ENCODE data around the gene CD3G.

CD3G gene

GRCh38 chr11:118325283-118325682 lies 18.9 kb upstream of the CD3G start:
- DNase-seq (ENCODE audit: low spot score) = no peak

GRCh38 chr11:118328745-118329144 lies 15.4 kb upstream of the CD3G start:
- DNase-seq (ENCODE audit: low spot score) = no peak

GRCh38 chr11:118334745-118335144 lies 9.4 kb upstream of the CD3G start:
- no peak for DNase-seq (ENCODE audit: low spot score)

- DNase-seq (ENCODE audit: low spot score) = peak; percentile 41
Measured at GRCh38 chr11:118338637-118339061, 5.5 kb upstream of the CD3G start.

- DNase-seq (ENCODE audit: low spot score) = no peak
Measured at GRCh38 chr11:118339281-118339961, 4.7 kb upstream of the CD3G start.

DNA sequence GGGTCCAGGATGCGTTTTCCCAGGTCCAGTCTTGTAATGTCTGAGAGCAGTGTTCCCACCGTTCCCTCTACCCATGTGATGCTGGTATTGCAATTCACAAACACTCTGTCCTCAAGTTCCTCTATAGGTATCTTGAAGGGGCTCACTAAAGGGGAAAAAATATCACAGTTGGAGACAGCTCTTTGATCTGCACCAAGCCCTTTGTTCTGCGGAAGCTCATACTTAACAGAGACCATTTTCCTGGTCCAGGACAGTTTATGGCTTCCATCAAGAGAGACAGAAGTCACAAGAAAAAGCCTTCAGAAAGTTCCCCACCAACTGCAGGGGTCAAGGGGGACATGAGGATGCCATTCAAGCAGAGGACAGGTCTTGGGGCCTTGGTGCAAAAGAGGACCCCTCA lies 3.7 kb upstream of the CD3G start:
- no peak for DNase-seq (ENCODE audit: low spot score)

GRCh38 chr11:118341261-118341660 lies 2.9 kb upstream of the CD3G start:
- no peak for DNase-seq (ENCODE audit: low spot score)

DNA sequence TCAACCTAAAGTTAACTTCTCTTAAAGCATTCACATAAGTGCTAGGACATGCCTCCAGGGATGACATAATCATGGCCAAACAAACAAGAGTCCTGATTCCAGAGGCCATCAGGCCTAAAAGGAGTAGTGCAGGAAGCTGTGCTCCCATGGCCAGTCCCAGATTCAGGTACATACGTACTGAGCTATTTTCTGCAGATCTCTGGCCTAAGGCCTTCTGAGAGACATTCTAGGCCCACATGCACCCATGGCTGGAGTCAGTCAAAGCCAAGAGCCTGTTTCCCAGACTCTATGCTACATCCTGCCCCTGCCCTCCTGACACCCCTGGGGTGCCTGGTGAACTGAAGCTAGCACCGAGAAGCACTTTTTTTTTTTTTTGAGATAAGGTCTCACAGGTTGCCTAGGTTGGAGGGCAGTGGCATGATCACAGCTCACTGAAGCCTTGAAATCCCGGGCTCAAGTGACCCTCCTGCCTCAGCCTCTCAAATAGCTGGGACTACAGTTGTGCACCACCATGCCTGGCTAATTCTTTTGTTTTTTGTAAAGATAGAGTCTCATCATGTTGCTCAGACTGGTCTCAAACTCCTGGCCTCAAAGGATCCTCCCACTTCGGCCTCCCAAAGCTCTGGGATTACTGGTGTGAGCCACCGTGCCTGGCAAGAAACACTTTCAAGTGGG lies 2.2 kb upstream of the CD3G start:
- DNase-seq (ENCODE audit: low spot score) = no peak

DNA sequence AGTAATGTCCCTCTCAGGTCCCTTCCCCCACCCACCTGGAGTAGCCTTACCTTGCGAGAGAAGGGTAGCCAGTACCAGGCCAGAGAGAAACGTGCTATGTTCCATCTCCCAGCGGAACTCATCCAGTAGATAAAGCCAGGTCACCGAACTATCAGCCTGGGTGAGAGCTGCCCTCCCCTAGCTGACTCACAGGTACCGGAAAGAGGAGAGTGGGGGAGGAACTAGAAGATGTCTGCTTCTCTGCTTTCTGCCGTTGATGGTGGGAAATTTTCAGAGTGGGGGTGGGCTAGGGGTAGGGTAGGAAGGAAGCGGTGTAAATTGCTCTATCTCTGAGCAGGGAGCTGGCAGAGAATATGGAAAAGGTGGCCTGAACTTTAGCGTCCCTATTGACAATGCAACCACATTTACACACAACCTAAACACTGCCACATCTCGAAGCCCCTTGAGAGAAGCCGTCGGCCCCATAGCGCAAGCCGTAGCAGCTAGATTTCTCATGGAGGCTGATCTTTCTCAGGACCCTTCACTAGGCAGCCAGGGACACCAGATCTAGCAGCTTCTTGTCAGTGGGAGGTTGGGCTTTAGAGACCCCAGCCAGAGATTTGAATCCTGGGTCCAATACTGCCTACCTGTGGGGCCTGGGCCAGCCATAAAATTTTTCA lies 1.5 kb upstream of the CD3G start, which contains the start of gene CD3D:
CD3D (minus strand) TSS at position 203 of the 659 bp plus-strand sequence; CDS start at position 105, 98 bp downstream.
- DNase-seq (ENCODE audit: low spot score) = no peak

DNA sequence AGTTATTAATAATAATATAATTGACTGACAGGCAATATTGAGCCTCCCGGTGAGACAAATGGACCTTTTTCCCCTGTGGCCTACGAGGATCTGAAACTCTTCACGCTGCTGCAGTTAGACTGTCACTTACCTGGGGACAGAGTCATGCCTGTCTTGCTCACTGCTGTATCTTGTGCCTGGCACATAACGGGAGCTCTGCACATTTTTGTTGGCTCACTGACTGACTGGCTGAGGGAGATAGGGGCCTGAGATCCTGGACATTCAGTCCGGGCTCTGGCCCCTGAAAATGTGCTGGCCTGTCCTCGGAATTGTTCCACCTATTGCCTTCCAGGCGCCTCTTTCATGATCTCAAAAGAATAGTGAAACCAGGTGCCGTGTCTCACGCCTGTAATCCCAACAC lies 896 bp upstream of the CD3G start:
- no peak for DNase-seq (ENCODE audit: low spot score)

DNA sequence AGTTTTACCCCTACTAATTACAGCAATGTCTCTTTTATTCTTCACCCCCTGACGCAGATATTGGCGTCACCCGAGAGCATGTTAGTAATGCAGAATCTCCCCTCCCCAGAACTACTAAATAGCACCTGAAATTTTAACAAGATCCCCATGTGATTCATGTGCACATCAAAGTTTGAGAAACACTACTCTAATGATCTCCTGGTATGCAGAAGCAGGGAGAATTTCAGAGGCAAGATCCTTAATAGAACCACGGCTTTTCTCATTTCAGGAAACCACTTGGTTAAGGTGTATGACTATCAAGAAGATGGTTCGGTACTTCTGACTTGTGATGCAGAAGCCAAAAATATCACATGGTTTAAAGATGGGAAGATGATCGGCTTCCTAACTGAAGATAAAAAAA lies 5.3 kb downstream of the CD3G start:
- DNase-seq (ENCODE audit: low spot score) = no peak

GRCh38 chr11:118353084-118353710 lies 9.1 kb downstream of the CD3G start:
- peak; percentile 19 for DNase-seq (ENCODE audit: low spot score)

GRCh38 chr11:118358071-118358470 lies 13.9 kb downstream of the CD3G start:
- DNase-seq (ENCODE audit: low spot score) = no peak

GRCh38 chr11:118359295-118359958 lies 15.3 kb downstream of the CD3G start, which contains the start of gene UBE4A:
TSS of gene UBE4A (plus strand) at chr11:118359600. CDS start at chr11:118365081, 5,481 bp downstream.
- DNase-seq (ENCODE audit: low spot score) = peak; percentile 89

GRCh38 chr11:118364956-118365615 lies 20.9 kb downstream of the CD3G start:
- no peak for DNase-seq (ENCODE audit: low spot score)

DNA sequence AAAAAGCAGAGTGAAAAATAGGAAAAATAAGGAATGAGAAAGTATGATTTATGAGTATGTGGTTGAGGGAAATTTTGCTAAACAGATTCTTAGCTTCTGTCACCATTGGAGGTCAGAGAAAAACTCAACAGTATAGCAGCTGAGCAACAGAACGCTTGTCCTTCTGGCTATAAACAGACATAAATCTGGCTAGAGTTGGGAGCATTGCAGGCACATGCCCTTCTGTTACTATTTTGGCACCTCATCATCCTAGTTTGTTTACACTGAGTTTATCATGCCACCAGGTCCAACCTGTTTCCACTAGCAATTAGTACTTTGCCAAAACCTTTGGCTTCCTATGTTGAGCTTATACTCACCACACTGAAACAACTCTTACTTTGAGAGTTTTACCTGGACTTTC lies 22.1 kb downstream of the CD3G start:
- DNase-seq (ENCODE audit: low spot score) = no peak

DNA sequence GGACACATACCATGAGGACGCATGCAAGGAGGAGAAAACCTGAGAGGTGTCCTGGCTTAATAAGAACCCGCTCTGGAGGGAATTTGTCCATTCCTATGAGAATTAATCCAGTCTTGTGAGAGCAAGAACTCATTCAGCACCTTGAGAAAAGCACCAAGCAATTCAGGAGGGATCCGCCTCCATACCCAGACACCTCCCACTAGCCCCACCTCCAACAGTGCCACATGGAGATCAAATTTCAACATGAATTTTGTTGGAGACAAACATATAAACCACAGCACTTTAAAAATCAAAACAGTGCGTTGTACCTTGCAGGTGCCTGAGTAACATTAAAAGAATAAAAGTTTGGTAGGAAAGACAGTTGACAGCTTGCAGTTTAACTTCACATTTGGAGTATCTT lies 26.6 kb downstream of the CD3G start:
- no peak for DNase-seq (ENCODE audit: low spot score)

DNA sequence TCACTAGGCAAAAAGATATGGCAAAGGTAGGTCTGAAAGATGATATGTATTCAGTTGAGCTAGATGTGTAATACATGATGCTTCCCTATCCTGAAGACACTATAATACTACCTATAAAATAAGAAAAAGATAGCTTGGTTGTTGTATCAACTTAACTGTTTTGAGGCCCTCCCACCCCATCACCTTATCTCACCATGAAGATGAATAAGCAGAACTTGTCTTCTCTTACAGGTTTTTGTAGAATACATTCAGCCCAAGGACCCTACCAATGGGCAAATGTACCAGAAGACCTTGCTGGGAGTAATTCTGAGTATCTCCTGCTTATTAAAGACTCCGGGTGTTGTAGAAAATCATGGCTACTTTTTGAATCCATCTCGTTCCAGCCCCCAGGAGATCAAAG lies 29.1 kb downstream of the CD3G start:
- DNase-seq (ENCODE audit: low spot score) = no peak

DNA sequence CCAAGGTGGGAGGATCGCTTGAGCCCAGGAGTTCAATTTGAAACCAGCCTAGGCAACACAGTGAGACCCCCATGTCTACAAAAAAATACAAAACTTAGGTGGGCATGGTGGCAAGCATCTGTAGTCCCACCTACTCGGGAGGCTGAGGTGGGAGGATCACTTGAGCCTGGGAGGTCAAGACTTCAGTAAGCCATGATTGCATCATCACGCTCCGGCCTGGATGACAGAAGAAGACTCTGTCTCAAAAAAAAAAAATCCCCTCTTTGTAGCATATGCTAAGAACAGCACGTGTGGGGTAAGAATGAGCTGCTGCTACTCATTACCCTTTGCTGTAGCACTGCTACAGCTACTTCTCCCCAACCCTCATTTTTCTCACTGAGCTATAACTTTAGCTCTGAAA lies 29.7 kb downstream of the CD3G start:
- no peak for DNase-seq (ENCODE audit: low spot score)

GRCh38 chr11:118374729-118375128 lies 30.6 kb downstream of the CD3G start:
- no peak for DNase-seq (ENCODE audit: low spot score)

- no peak for DNase-seq (ENCODE audit: low spot score)
Measured at GRCh38 chr11:118375978-118376377, 31.8 kb downstream of the CD3G start.

- DNase-seq (ENCODE audit: low spot score) = no peak
Measured at GRCh38 chr11:118379497-118379896, 35.4 kb downstream of the CD3G start.
